ENCODE data around the gene USP24. TPM values are rescaled to one million over a fixed set of nuclear protein-coding genes. Genes with fewer than 3 reads are reported as not detected.

The USP24 gene
- total RNA-seq, 1 experiment from 2014 or later, result 40.9 TPM

- Mint-ChIP-seq H3K4me3 (no peak overlapping the region), H3K27ac (no peak overlapping the region), H3K4me1 (peaks cover 12% of the 10 kb centered on the region), H3K36me3 (no peaks in the 10 kb centered on the region), H3K9me3 (no peaks in the 10 kb centered on the region), H3K27me3 (ENCODE audit: low read depth) (no peaks in the 10 kb centered on the region; the same call in none of the 2 replicates)
- POLR2A ChIA-PET, result no interaction called here
- TF ChIP-seq ESRRA (CRISPR knock-in tag; IDR thresholded peaks at IDR 0.05; ENCODE audit: borderline replicate concordance) (no peak), GRHL2 (CRISPR knock-in tag; IDR thresholded peaks at IDR 0.05; ENCODE audit: insufficient replicate concordance, severe bottlenecking) (no peak), CTCF (IDR thresholded peaks at IDR 0.05) (no peak), USF2 (CRISPR knock-in tag; IDR thresholded peaks at IDR 0.05) (no peak), SOX15 (CRISPR knock-in tag; IDR thresholded peaks at IDR 0.05) (no peak), RELA (CRISPR knock-in tag; IDR thresholded peaks at IDR 0.05; ENCODE audit: borderline replicate concordance) (no peak), KAT7 (CRISPR knock-in tag; IDR thresholded peaks at IDR 0.05; ENCODE audit: borderline replicate concordance) (no peak), USF1 (CRISPR knock-in tag; IDR thresholded peaks at IDR 0.05) (no peak), ZNF416 (CRISPR knock-in tag; IDR thresholded peaks at IDR 0.05) (no peak), ZNF121 (CRISPR knock-in tag; IDR thresholded peaks at IDR 0.05) (no peak), ETV6 (CRISPR knock-in tag; IDR thresholded peaks at IDR 0.05) (no peak), AR (CRISPR knock-in tag; IDR thresholded peaks at IDR 0.05) (no peak), EMX1 (CRISPR knock-in tag; IDR thresholded peaks at IDR 0.05) (no peak), ARID4B (CRISPR knock-in tag; IDR thresholded peaks at IDR 0.05; ENCODE audit: borderline replicate concordance) (no peak)
- CTCF ChIA-PET, result interaction anchor here (1.8 kb wide), 1 partner anchor 92 kb away, joined by 6 read pairs; no protein-coding TSS in a partner anchor
- ATAC-seq (no peak), DNase-seq (ENCODE audit: low spot score) (no peak)
Observed at GRCh38 chr1:55235722-55236121, 20.6 kb upstream of the USP24 start.

GRCh38 chr1:55234016-55234415 is 18.9 kb upstream of the USP24 start:
- H3K4me1 Mint-ChIP-seq, result peaks cover 9% of the 10 kb centered on the region
- no peaks in the 10 kb centered on the region for H3K9me3 Mint-ChIP-seq
- ATAC-seq (no peak), DNase-seq (ENCODE audit: low spot score) (no peak)
- H3K4me3 Mint-ChIP-seq, result no peak overlapping the region
- TF ChIP-seq IRF2 (CRISPR knock-in tag; IDR thresholded peaks at IDR 0.05; ENCODE audit: borderline replicate concordance, low read depth) (no peak), NFYB (CRISPR knock-in tag; conservative IDR thresholded peaks at IDR 0.05; ENCODE audit: low read depth) (no peak), TEAD4 (CRISPR knock-in tag; IDR thresholded peaks at IDR 0.05) (no peak), TEAD1 (CRISPR knock-in tag; IDR thresholded peaks at IDR 0.05) (no peak), SMAD4 (CRISPR knock-in tag; IDR thresholded peaks at IDR 0.05) (no peak)
- H3K27ac Mint-ChIP-seq, result no peak overlapping the region
- ChIA-PET CTCF (no interaction called here), POLR2A (no interaction called here)
- H3K27me3 Mint-ChIP-seq (ENCODE audit: low read depth), result no peaks in the 10 kb centered on the region
- no peaks in the 10 kb centered on the region for H3K36me3 Mint-ChIP-seq
